H1 (cell line): Measurements from ENCODE around the gene DLGAP5. TPM values are rescaled to one million over a fixed set of nuclear protein-coding genes. Genes with fewer than 3 reads are reported as not detected.

Experiments
- EP300 ChIP-seq, 2 experiments: IDR thresholded peaks; 1 replicate in 1 of 2; 2 replicates in 1 of 2; pipeline ENCODE4 v1.6.1; 2011 to 2012; ENCODE audit warnings: low read depth in 2 of 2, low read length in 2 of 2, mild to moderate bottlenecking in 2 of 2, borderline replicate concordance in 1 of 2, inconsistent platforms in 1 of 2, moderate library complexity in 1 of 2
- SRF ChIP-seq: IDR thresholded peaks from 2 replicates; pipeline ENCODE4 v1.6.1; 2011; ENCODE audit warnings: mild to moderate bottlenecking, low read depth, low read length, moderate library complexity
- polyA plus RNA-seq, 7 experiments: library from polyadenylated mRNA; depleted of rRNA in 3 of 7; stranded (reverse) in 5 of 7; unstranded in 2 of 7; fragments of >200 nt in 5 of 7; fragments of 200-250 nt in 2 of 7; gene quantifications; 1 replicate in 5 of 7; 2 replicates in 1 of 7; 4 replicates in 1 of 7; pipeline versions ENCODE4 v1.2.1 to v1.2.3, GENCODE V29; 2011 to 2013; ENCODE audit warnings: missing spikeins in 2 of 7, mixed read lengths in 2 of 7
- total RNA-seq: library from RNA; stranded (reverse); fragmentation: NEBNext Ultra II Directional; extraction: Animal tissue kit (Norgen Biotek cat#: 25700); gene quantifications from 2 replicates; pipeline ENCODE4 v1.2.1, GENCODE V29; 2021

DLGAP5 gene
- total and polyA plus RNA-seq, 2 of the 8 experiments (the other 6 are each of a cell fraction or from before 2014, with no cell fraction given): 16.9 to 155 TPM

DNA sequence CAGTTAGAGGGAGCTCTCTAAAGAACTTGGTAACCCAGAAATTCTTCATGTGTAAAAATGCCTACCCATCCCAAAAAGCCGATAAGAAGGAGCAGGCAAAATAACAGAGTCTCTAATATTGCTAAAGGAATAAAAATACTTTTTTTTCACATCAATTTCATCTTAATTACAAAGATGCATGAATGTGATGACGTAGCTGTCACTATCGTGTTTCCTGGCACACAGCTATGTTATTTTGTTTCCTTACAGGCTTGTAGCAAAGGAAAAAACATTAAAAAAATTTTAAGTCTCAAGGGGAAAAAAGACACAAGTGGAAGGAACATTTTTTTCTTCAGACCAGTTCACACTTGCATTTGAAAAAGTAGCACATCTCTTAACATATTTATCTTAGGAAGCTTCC lies 72.6 kb downstream of the DLGAP5 start (continued):
- no peak for TF ChIP-seq EP300 (IDR thresholded peaks at IDR 0.05; ENCODE audit: borderline replicate concordance in 1 of 2, low read depth in 2 of 2, low read length in 2 of 2)
- no peak for TF ChIP-seq SRF
